HepG2 (cell line): ENCODE results near the gene XPO5. TPM values are rescaled to one million over a fixed set of nuclear protein-coding genes. Genes with fewer than 3 reads are reported as not detected.

Experiments
- CBX1 ChIP-seq: IDR thresholded peaks from one replicate; pipeline ENCODE4 v1.6.1; 2016; ENCODE audit warnings: antibody characterized with exemption, low read depth
- CENPT ChIP-seq: sonication (generic); formaldehyde crosslinking; IDR thresholded peaks from 2 replicates; pipeline ENCODE4 v1.8.0; 2022; ENCODE audit warnings: low read depth, mild to moderate bottlenecking, moderate library complexity, missing genetic modification reagents
- FOXM1 ChIP-seq: sonication (generic); formaldehyde crosslinking; IDR thresholded peaks from 2 replicates; pipeline ENCODE4 v1.5.0; 2020; ENCODE audit warnings: missing genetic modification reagents
- FOXO1 ChIP-seq: sonication (generic); formaldehyde crosslinking; IDR thresholded peaks from 2 replicates; pipeline ENCODE4 v1.4.0; 2020; ENCODE audit warnings: missing genetic modification reagents
- HNF4A ChIP-seq: sonication (generic); formaldehyde crosslinking; IDR thresholded peaks from 2 replicates; pipeline ENCODE4 v1.4.0; 2020; ENCODE audit warnings: missing genetic modification reagents
- ISL2 ChIP-seq: sonication (generic); formaldehyde crosslinking; IDR thresholded peaks from 2 replicates; pipeline ENCODE4 v1.5.0; 2020; ENCODE audit warnings: missing genetic modification reagents
- JUNB ChIP-seq: sonication (generic); formaldehyde crosslinking; IDR thresholded peaks from 2 replicates; pipeline ENCODE4 v1.8.0; 2022; ENCODE audit warnings: missing genetic modification reagents, mild to moderate bottlenecking, borderline replicate concordance
- KDM2A ChIP-seq: sonication (generic); formaldehyde crosslinking; IDR thresholded peaks from 2 replicates; pipeline ENCODE4 v1.4.0; 2020; ENCODE audit warnings: low read depth, missing genetic modification reagents, borderline replicate concordance
- KLF9 ChIP-seq: IDR thresholded peaks from 2 replicates; pipeline ENCODE4 v1.6.1; 2016; ENCODE audit warnings: low read depth
- MED1 ChIP-seq: sonication (generic); formaldehyde crosslinking; IDR thresholded peaks from 2 replicates; pipeline ENCODE4 v1.4.0; 2020; ENCODE audit warnings: missing genetic modification reagents
- NFYC ChIP-seq: IDR thresholded peaks from 2 replicates; pipeline ENCODE4 v1.6.1; 2016; ENCODE audit warnings: missing genetic modification reagents, missing compliant biosample characterization
- PHF5A ChIP-seq: IDR thresholded peaks from one replicate; pipeline ENCODE4 v1.6.1; 2018; ENCODE audit warnings: low read depth, missing genetic modification reagents; ENCODE audit not compliant: unreplicated experiment
- PLRG1 ChIP-seq: fragments of 450-650 bp; conservative IDR thresholded peaks from 2 replicates; pipeline ENCODE4 v1.6.1; 2016
- PREB ChIP-seq: sonication (generic); formaldehyde crosslinking; IDR thresholded peaks from 2 replicates; pipeline ENCODE4 v1.4.0; 2020; ENCODE audit warnings: missing genetic modification reagents
- RBM22 ChIP-seq: fragments of 200-400 bp; formaldehyde crosslinking; optimal IDR thresholded peaks from 2 replicates; pipeline ENCODE3; 2017; ENCODE audit warnings: mild to moderate bottlenecking, low read length, moderate library complexity
- RBM39 ChIP-seq: fragments of 200-400 bp; formaldehyde crosslinking; IDR thresholded peaks from one replicate; pipeline ENCODE4 v1.6.1; 2018; ENCODE audit warnings: antibody characterized with exemption, mild to moderate bottlenecking, low read depth, low read length; ENCODE audit not compliant: poor library complexity, severe bottlenecking
- SAFB2 ChIP-seq: sonication (generic); formaldehyde crosslinking; IDR thresholded peaks from 2 replicates; pipeline ENCODE4 v1.5.1; 2020; ENCODE audit warnings: missing genetic modification reagents, low read depth, mild to moderate bottlenecking, borderline replicate concordance
- SAP130 ChIP-seq: IDR thresholded peaks from 2 replicates; pipeline ENCODE4 v1.6.1; 2016; ENCODE audit warnings: low read depth
- SETDB1 ChIP-seq: sonication (generic); formaldehyde crosslinking; IDR thresholded peaks from 2 replicates; pipeline ENCODE4 v1.5.1; 2020; ENCODE audit warnings: missing genetic modification reagents, mild to moderate bottlenecking, borderline replicate concordance
- SNAI1 ChIP-seq: sonication (generic); formaldehyde crosslinking; IDR thresholded peaks from 2 replicates; pipeline ENCODE4 v1.5.0; 2020; ENCODE audit warnings: mild to moderate bottlenecking, missing genetic modification reagents, borderline replicate concordance
- SOX5 ChIP-seq: IDR thresholded peaks from 2 replicates; pipeline ENCODE4 v1.6.1; 2016; ENCODE audit warnings: borderline replicate concordance
- SRSF1 ChIP-seq: fragments of 200-400 bp; formaldehyde crosslinking; optimal IDR thresholded peaks from 2 replicates; pipeline ENCODE3; 2017; ENCODE audit warnings: mild to moderate bottlenecking, low read depth, low read length, moderate library complexity
- TFAP4 ChIP-seq: sonication (generic); IDR thresholded peaks from 2 replicates; pipeline ENCODE4 v1.6.1; 2016; ENCODE audit warnings: low read depth, borderline replicate concordance
- TFDP2 ChIP-seq: sonication (generic); formaldehyde crosslinking; IDR thresholded peaks from 2 replicates; pipeline ENCODE4 v1.4.0; 2020; ENCODE audit warnings: missing genetic modification reagents
- THAP11 ChIP-seq: IDR thresholded peaks from 2 replicates; pipeline ENCODE4 v1.6.1; 2016; ENCODE audit warnings: missing biosample characterization, missing genetic modification reagents
- ZNF180 ChIP-seq: sonication (generic); formaldehyde crosslinking; IDR thresholded peaks from 2 replicates; pipeline ENCODE4 v1.4.0; 2020; ENCODE audit warnings: low read depth, missing genetic modification reagents, borderline replicate concordance
- ZNF296 ChIP-seq: sonication (generic); formaldehyde crosslinking; conservative IDR thresholded peaks from 2 replicates; pipeline ENCODE4 v1.5.0; 2020; ENCODE audit warnings: mild to moderate bottlenecking, missing genetic modification reagents
- ZNF430 ChIP-seq: sonication (generic); formaldehyde crosslinking; IDR thresholded peaks from 2 replicates; pipeline ENCODE4 v1.9.0; 2021; ENCODE audit warnings: mild to moderate bottlenecking, missing genetic modification reagents
- ZNF691 ChIP-seq: sonication (generic); formaldehyde crosslinking; IDR thresholded peaks from 2 replicates; pipeline ENCODE4 v1.4.0; 2020; ENCODE audit warnings: missing genetic modification reagents, low read depth, mild to moderate bottlenecking, borderline replicate concordance
- polyA plus RNA-seq, 8 experiments: library from polyadenylated mRNA; depleted of rRNA in 3 of 8; stranded (reverse) in 7 of 8; unstranded in 1 of 8; fragments of >200 nt; fragmentation: Illumina TruSeq in 4 of 8; extraction: Trizol in 4 of 8; gene quantifications; 2 replicates each; pipeline versions ENCODE4 v1.2.1 to v1.2.3, GENCODE V29; 2011 to 2016; ENCODE audit warnings: low read depth in 4 of 8, missing spikeins in 1 of 8, mixed read lengths in 1 of 8; ENCODE audit not compliant: insufficient read depth in 1 of 8
- total RNA-seq, 5 experiments: library from RNA; depleted of rRNA; stranded (reverse); fragments of >200 nt; fragmentation: Illumina TruSeq; extraction: Trizol; gene quantifications; 2 replicates each; pipeline ENCODE4 v1.2.3, GENCODE V29; 2016; ENCODE audit warnings: low read depth in 1 of 5

The XPO5 gene
- total and polyA plus RNA-seq, 2 of the 13 experiments (the other 11 are each of a cell fraction or from before 2014, with no cell fraction given): 52.2 to 68.0 TPM

- TF ChIP-seq SAFB2: no peak
- no peak for TF ChIP-seq FOXM1 (CRISPR knock-in tag)
- no peak; the same call in 1 of the 2 replicates for TF ChIP-seq KDM2A (CRISPR knock-in tag)
- TF ChIP-seq TFAP4: peak; percentile 71; the same call in 1 of the 2 replicates
- TF ChIP-seq TFDP2 (CRISPR knock-in tag): no peak
- TF ChIP-seq SNAI1 (CRISPR knock-in tag): no peak
- TF ChIP-seq JUNB (CRISPR knock-in tag): no peak
- no peak for TF ChIP-seq ZNF430
- TF ChIP-seq SOX5: peak; percentile 80; the same call in 1 of the 2 replicates
- peak; percentile 83 for TF ChIP-seq CBX1
- TF ChIP-seq PREB: no peak
- TF ChIP-seq THAP11 (CRISPR knock-in tag): peak; percentile 47; the same call in 1 of the 2 replicates
- no peak; the same call in 1 of the 2 replicates for TF ChIP-seq NFYC (CRISPR knock-in tag)
- TF ChIP-seq CENPT (CRISPR knock-in tag): no peak
- no peak for TF ChIP-seq PLRG1
- no peak; the same call in 1 of the 2 replicates for TF ChIP-seq FOXO1 (CRISPR knock-in tag)
- TF ChIP-seq ZNF296 (CRISPR knock-in tag): no peak
- peak; percentile 99 for TF ChIP-seq HNF4A (CRISPR knock-in tag)
- no peak for TF ChIP-seq ZNF691 (CRISPR knock-in tag)
- TF ChIP-seq RBM39: no peak
- TF ChIP-seq MED1 (CRISPR knock-in tag): peak; percentile 98
- TF ChIP-seq PHF5A (CRISPR knock-in tag): no peak
- peak; percentile 87 for TF ChIP-seq SRSF1
- TF ChIP-seq SETDB1: no peak
- no peak; the same call in none of the 2 replicates for TF ChIP-seq SAP130 (CRISPR knock-in tag)
- no peak for TF ChIP-seq ZNF180 (CRISPR knock-in tag)
- no peak for TF ChIP-seq RBM22
- TF ChIP-seq KLF9: no peak; the same call in 1 of the 2 replicates
- TF ChIP-seq ISL2: peak; percentile 89
Measured at GRCh38 chr6:43490523-43490939, 85.3 kb downstream of the XPO5 start (continued).
